HepG2 (cell line): ENCODE measurements around the gene ACSL3. TPM values are rescaled to one million over a fixed set of nuclear protein-coding genes. Genes with fewer than 3 reads are reported as not detected.

Experiments used
- CENPT ChIP-seq: sonication (generic); formaldehyde crosslinking; IDR thresholded peaks from 2 replicates; pipeline ENCODE4 v1.8.0; 2022; ENCODE audit warnings: low read depth, mild to moderate bottlenecking, moderate library complexity, missing genetic modification reagents
- HMGXB4 ChIP-seq, 2 experiments: sonication (generic) in 1 of 2; formaldehyde crosslinking in 1 of 2; IDR thresholded peaks; 2 replicates each; pipeline versions ENCODE4 v1.4.0 to v1.6.1; 2018 to 2020; ENCODE audit warnings: missing genetic modification reagents in 2 of 2, borderline replicate concordance in 1 of 2, low read depth in 1 of 2, mild to moderate bottlenecking in 1 of 2, missing biosample characterization in 1 of 2
- MXD4 ChIP-seq: IDR thresholded peaks from 2 replicates; pipeline ENCODE4 v1.6.1; 2016; ENCODE audit warnings: mild to moderate bottlenecking, missing biosample characterization, missing genetic modification reagents
- MZF1 ChIP-seq: sonication (generic); formaldehyde crosslinking; IDR thresholded peaks from 2 replicates; pipeline ENCODE4 v1.8.1; 2023; ENCODE audit warnings: mild to moderate bottlenecking, missing genetic modification reagents, borderline replicate concordance
- NAIF1 ChIP-seq: sonication (generic); formaldehyde crosslinking; IDR thresholded peaks from 2 replicates; pipeline ENCODE4 v1.5.0; 2020; ENCODE audit warnings: mild to moderate bottlenecking, missing genetic modification reagents, borderline replicate concordance
- SAP130 ChIP-seq: IDR thresholded peaks from 2 replicates; pipeline ENCODE4 v1.6.1; 2016; ENCODE audit warnings: low read depth
- SIX1 ChIP-seq: sonication (generic); formaldehyde crosslinking; IDR thresholded peaks from 2 replicates; pipeline ENCODE4 v1.4.0; 2020; ENCODE audit warnings: missing genetic modification reagents, borderline replicate concordance
- ZNF136 ChIP-seq: sonication (generic); formaldehyde crosslinking; IDR thresholded peaks from 2 replicates; pipeline ENCODE4 v1.8.1; 2022; ENCODE audit warnings: low read depth, mild to moderate bottlenecking, moderate library complexity, missing genetic modification reagents
- ZNF33B ChIP-seq: sonication (generic); formaldehyde crosslinking; IDR thresholded peaks from 2 replicates; pipeline ENCODE4 v1.5.1; 2020; ENCODE audit warnings: mild to moderate bottlenecking, missing genetic modification reagents
- ZNF432 ChIP-seq: sonication (generic); formaldehyde crosslinking; IDR thresholded peaks from 2 replicates; pipeline ENCODE4 v1.5.0; 2020; ENCODE audit warnings: missing genetic modification reagents, mild to moderate bottlenecking, borderline replicate concordance
- ZNF44 ChIP-seq: sonication (generic); formaldehyde crosslinking; IDR thresholded peaks from 2 replicates; pipeline ENCODE4 v1.5.1; 2020; ENCODE audit warnings: mild to moderate bottlenecking, missing genetic modification reagents
- ZNF513 ChIP-seq: sonication (generic); formaldehyde crosslinking; conservative IDR thresholded peaks from 2 replicates; pipeline ENCODE4 v1.5.0; 2020; ENCODE audit warnings: missing genetic modification reagents
- ZNF570 ChIP-seq: sonication (generic); formaldehyde crosslinking; IDR thresholded peaks from 2 replicates; pipeline ENCODE4 v1.4.0; 2020; ENCODE audit warnings: mild to moderate bottlenecking, missing genetic modification reagents, borderline replicate concordance
- ZNF629 ChIP-seq: sonication (generic); formaldehyde crosslinking; conservative IDR thresholded peaks from 2 replicates; pipeline ENCODE4 v1.5.0; 2020; ENCODE audit warnings: missing genetic modification reagents
- ZNF660 ChIP-seq: sonication (generic); formaldehyde crosslinking; IDR thresholded peaks from 2 replicates; pipeline ENCODE4 v1.5.1; 2020; ENCODE audit warnings: mild to moderate bottlenecking, low read depth, missing genetic modification reagents, borderline replicate concordance
- ZNF878 ChIP-seq: sonication (generic); formaldehyde crosslinking; IDR thresholded peaks from 2 replicates; pipeline ENCODE4 v1.8.1; 2023; ENCODE audit warnings: mild to moderate bottlenecking, missing genetic modification reagents, moderate library complexity
- ZSCAN29 ChIP-seq: sonication (generic); formaldehyde crosslinking; conservative IDR thresholded peaks from 2 replicates; pipeline ENCODE4 v1.4.0; 2020; ENCODE audit warnings: mild to moderate bottlenecking, missing genetic modification reagents
- polyA plus RNA-seq, 8 experiments: library from polyadenylated mRNA; depleted of rRNA in 3 of 8; stranded (reverse) in 7 of 8; unstranded in 1 of 8; fragments of >200 nt; fragmentation: Illumina TruSeq in 4 of 8; extraction: Trizol in 4 of 8; gene quantifications; 2 replicates each; pipeline versions ENCODE4 v1.2.1 to v1.2.3, GENCODE V29; 2011 to 2016; ENCODE audit warnings: low read depth in 4 of 8, missing spikeins in 1 of 8, mixed read lengths in 1 of 8; ENCODE audit not compliant: insufficient read depth in 1 of 8
- total RNA-seq, 5 experiments: library from RNA; depleted of rRNA; stranded (reverse); fragments of >200 nt; fragmentation: Illumina TruSeq; extraction: Trizol; gene quantifications; 2 replicates each; pipeline ENCODE4 v1.2.3, GENCODE V29; 2016; ENCODE audit warnings: low read depth in 1 of 5
- TF ChIP-seq, protein P1 (sequence below): IDR thresholded peaks from 2 replicates; pipeline ENCODE4 v1.6.1; 2016; ENCODE audit warnings: low read depth, borderline replicate concordance
- TF ChIP-seq, protein P2 (sequence below): sonication (generic); formaldehyde crosslinking; IDR thresholded peaks from 2 replicates; pipeline ENCODE4 v1.4.0; 2020; ENCODE audit warnings: low read depth, missing genetic modification reagents
- TF ChIP-seq, protein P3 (sequence below): sonication (generic); formaldehyde crosslinking; IDR thresholded peaks from 2 replicates; pipeline ENCODE4 v1.4.0; 2020; ENCODE audit warnings: missing genetic modification reagents

The ACSL3 gene
- total and polyA plus RNA-seq, 2 of the 13 experiments (the other 11 are each of a cell fraction or from before 2014, with no cell fraction given): 305 to 365 TPM

DNA sequence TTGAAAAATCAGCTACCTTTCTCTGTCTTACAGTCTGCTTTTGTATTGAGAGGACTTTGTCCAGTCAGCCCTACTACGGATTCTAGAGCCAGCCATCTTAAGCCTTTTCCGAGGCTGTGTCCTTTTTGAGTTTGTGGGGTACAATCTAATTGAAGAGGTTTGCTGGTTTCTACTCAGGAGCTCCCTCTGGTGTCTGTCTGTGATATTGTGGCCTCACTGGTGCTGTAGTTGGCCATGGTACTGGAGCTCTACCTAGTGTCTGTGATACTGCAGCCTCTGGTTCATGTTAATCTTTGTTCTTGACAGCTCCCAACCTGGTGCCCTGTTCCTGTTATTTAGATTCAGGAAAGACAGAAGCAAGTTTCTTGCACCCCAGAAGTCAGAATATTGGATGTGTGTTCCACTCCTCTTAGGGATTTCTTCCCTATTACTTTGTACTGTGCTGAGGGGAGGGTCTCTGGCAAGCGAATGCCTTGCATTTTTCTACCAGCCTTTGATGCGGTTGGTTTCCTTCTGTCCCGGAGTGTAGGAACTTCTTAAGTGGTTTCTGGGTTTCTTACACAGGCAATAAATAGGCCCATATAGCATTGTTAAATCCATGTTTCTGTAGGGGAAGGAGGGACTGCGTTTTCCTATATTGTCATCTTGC is 78.5 kb downstream of the ACSL3 start (continued):
- no peak for TF ChIP-seq ZNF513 (CRISPR knock-in tag)
- TF ChIP-seq ZNF136 (CRISPR knock-in tag): no peak
- TF ChIP-seq ZNF570 (CRISPR knock-in tag): no peak
- TF ChIP-seq, protein P1, sequence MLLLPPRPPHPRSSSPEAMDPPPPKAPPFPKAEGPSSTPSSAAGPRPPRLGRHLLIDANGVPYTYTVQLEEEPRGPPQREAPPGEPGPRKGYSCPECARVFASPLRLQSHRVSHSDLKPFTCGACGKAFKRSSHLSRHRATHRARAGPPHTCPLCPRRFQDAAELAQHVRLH: peak; percentile 42; the same call in 1 of the 2 replicates
- peak; percentile 40 to 47; a peak in 1 of 4 replicates for TF ChIP-seq HMGXB4 (CRISPR knock-in tag; IDR thresholded peaks at IDR 0.05; ENCODE audit: borderline replicate concordance in 1 of 2, low read depth in 1 of 2)
- TF ChIP-seq MZF1: no peak
- TF ChIP-seq NAIF1: no peak
- TF ChIP-seq ZNF33B (CRISPR knock-in tag): no peak
- no peak for TF ChIP-seq CENPT (CRISPR knock-in tag)
- no peak for TF ChIP-seq ZNF629 (CRISPR knock-in tag)
- TF ChIP-seq, protein P2, sequence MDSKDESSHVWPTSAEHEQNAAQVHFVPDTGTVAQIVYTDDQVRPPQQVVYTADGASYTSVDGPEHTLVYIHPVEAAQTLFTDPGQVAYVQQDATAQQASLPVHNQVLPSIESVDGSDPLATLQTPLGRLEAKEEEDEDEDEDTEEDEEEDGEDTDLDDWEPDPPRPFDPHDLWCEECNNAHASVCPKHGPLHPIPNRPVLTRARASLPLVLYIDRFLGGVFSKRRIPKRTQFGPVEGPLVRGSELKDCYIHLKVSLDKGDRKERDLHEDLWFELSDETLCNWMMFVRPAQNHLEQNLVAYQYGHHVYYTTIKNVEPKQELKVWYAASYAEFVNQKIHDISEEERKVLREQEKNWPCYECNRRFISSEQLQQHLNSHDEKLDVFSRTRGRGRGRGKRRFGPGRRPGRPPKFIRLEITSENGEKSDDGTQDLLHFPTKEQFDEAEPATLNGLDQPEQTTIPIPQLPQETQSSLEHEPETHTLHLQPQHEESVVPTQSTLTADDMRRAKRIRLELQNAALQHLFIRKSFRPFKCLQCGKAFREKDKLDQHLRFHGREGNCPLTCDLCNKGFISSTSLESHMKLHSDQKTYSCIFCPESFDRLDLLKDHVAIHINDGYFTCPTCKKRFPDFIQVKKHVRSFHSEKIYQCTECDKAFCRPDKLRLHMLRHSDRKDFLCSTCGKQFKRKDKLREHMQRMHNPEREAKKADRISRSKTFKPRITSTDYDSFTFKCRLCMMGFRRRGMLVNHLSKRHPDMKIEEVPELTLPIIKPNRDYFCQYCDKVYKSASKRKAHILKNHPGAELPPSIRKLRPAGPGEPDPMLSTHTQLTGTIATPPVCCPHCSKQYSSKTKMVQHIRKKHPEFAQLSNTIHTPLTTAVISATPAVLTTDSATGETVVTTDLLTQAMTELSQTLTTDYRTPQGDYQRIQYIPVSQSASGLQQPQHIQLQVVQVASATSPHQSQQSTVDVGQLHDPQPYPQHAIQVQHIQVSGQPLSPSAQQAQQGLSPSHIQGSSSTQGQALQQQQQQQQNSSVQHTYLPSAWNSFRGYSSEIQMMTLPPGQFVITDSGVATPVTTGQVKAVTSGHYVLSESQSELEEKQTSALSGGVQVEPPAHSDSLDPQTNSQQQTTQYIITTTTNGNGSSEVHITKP: no peak
- TF ChIP-seq ZSCAN29 (CRISPR knock-in tag): no peak
- 0 out of 2 replicates have a peak, but pooled peaks have one; percentile 26 for TF ChIP-seq SIX1 (CRISPR knock-in tag)
- TF ChIP-seq MXD4 (CRISPR knock-in tag): no peak
- TF ChIP-seq ZNF878 (CRISPR knock-in tag): 0 out of 2 replicates have a peak, but pooled peaks have one; percentile 33
- no peak for TF ChIP-seq ZNF44 (CRISPR knock-in tag)
- TF ChIP-seq SAP130 (CRISPR knock-in tag): peak; percentile 25; the same call in 1 of the 2 replicates
- TF ChIP-seq, protein P3, sequence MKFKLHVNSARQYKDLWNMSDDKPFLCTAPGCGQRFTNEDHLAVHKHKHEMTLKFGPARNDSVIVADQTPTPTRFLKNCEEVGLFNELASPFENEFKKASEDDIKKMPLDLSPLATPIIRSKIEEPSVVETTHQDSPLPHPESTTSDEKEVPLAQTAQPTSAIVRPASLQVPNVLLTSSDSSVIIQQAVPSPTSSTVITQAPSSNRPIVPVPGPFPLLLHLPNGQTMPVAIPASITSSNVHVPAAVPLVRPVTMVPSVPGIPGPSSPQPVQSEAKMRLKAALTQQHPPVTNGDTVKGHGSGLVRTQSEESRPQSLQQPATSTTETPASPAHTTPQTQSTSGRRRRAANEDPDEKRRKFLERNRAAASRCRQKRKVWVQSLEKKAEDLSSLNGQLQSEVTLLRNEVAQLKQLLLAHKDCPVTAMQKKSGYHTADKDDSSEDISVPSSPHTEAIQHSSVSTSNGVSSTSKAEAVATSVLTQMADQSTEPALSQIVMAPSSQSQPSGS (CRISPR knock-in tag): peak; percentile 34; the same call in 1 of the 2 replicates
- TF ChIP-seq ZNF432 (CRISPR knock-in tag): no peak
- TF ChIP-seq ZNF660: no peak
